Measurements from ENCODE around the gene CETP. TPM values are rescaled to one million over a fixed set of nuclear protein-coding genes. Genes with fewer than 3 reads are reported as not detected.

The CETP gene
- total and polyA plus RNA-seq, 9 of the 15 experiments (the other 6 are each of a cell fraction or from before 2014, with no cell fraction given): 0.07 to 0.11 TPM; not detected in 7

GRCh38 chr16:56975714-56976113 lies 14.0 kb downstream of the CETP start (continued):
- TF ChIP-seq, protein P1, sequence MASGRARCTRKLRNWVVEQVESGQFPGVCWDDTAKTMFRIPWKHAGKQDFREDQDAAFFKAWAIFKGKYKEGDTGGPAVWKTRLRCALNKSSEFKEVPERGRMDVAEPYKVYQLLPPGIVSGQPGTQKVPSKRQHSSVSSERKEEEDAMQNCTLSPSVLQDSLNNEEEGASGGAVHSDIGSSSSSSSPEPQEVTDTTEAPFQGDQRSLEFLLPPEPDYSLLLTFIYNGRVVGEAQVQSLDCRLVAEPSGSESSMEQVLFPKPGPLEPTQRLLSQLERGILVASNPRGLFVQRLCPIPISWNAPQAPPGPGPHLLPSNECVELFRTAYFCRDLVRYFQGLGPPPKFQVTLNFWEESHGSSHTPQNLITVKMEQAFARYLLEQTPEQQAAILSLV (tag; IDR thresholded peaks at IDR 0.05): no peak
- TF ChIP-seq ATF2 (CRISPR knock-in tag; IDR thresholded peaks at IDR 0.05): no peak
- TF ChIP-seq SAP30 (IDR thresholded peaks at IDR 0.05; ENCODE audit: borderline replicate concordance, insufficient read depth, low read depth, low read length, poor library complexity, severe bottlenecking): no peak
- TF ChIP-seq NCOA1 (IDR thresholded peaks at IDR 0.05; ENCODE audit: low read depth): no peak
- no peak for TF ChIP-seq TAL1 (IDR thresholded peaks at IDR 0.05)

- in situ Hi-C loops (cut with MboI): no loop called here
Measured at GRCh38 chr16:56977216-56977615, 15.5 kb downstream of the CETP start.

More at GRCh38 chr16:56977216-56977615, 15.5 kb downstream of the CETP start:
- no peak overlapping the region for H3K27ac ChIP-seq (ENCODE audit: extremely low read depth, low read depth, low read length)
- H3K9ac ChIP-seq (ENCODE audit: insufficient read depth in 1 of 2, low read depth in 2 of 2, low read length in 2 of 2): no peak overlapping the region
- H3K9me1 ChIP-seq (ENCODE audit: control insufficient read depth, insufficient read depth, low read length): no peaks in the 10 kb centered on the region
- no peaks in the 10 kb centered on the region for H4K20me1 ChIP-seq (replicated peaks; ENCODE audit: control insufficient read depth, insufficient read depth, low read length)
- H2AFZ ChIP-seq (ENCODE audit: low read depth, low read length): no peak overlapping the region
- H3K27me3 ChIP-seq (ENCODE audit: control insufficient read depth in 2 of 2, insufficient read depth in 2 of 2, low read length in 2 of 2): peaks cover 38 to 69% of the 10 kb centered on the region in 2 experiments; a peak in 4 of 5 replicates
- ATAC-seq (no peak), FAIRE-seq (no peak), DNase-seq (ENCODE audit: extremely low read depth in 1 of 4, low spot score in 3 of 4) (no peak)
- TF ChIP-seq ZNF79 (CRISPR knock-in tag; IDR thresholded peaks at IDR 0.05; ENCODE audit: low read depth) (no peak), RAD21 (CRISPR knock-in tag; conservative IDR thresholded peaks at IDR 0.05 in 1 of 2, IDR thresholded peaks at IDR 0.05 in 1 of 2) (no peak), NR4A1 (CRISPR knock-in tag; IDR thresholded peaks at IDR 0.05) (no peak), NR4A1 (tag; IDR thresholded peaks at IDR 0.05) (no peak), RFX7 (CRISPR knock-in tag; IDR thresholded peaks at IDR 0.05) (no peak), SMARCA5 (IDR thresholded peaks at IDR 0.05) (no peak)
- no TSS peak for BruUV-seq (replicated peaks)
- 5% methylated on average over 6 of the region's 6 CpGs for WGBS (ENCODE audit: insufficient coverage, low coverage, missing lambda C conversion rate)
- peaks cover 4% of the 10 kb centered on the region for H3K9me3 ChIP-seq (replicated peaks; ENCODE audit: control insufficient read depth, insufficient read depth, low read depth, low read length)
- intact Hi-C loops (cut with micrococcal nuclease): no loop called here
- H3K79me2 ChIP-seq (ENCODE audit: control insufficient read depth, insufficient read depth, low read length): no peaks in the 10 kb centered on the region
- POLR2A ChIA-PET: interaction anchor here (0.5 kb wide), 1 partner anchor 333 kb away, joined by 3 read pairs; no protein-coding TSS in a partner anchor
- H3K4me1 ChIP-seq (replicated peaks in 1 of 2; ENCODE audit: control insufficient read depth in 2 of 2, insufficient read depth in 2 of 2, low read length in 2 of 2): peaks cover 0 to 5% of the 10 kb centered on the region in 2 experiments; a peak in 4 of 5 replicates
- H3K4me3 ChIP-seq: no peak overlapping the region
- CTCF ChIA-PET (ENCODE audit: low intra/inter-chr PET ratio): no interaction called here
- H3K36me3 ChIP-seq (ENCODE audit: control insufficient read depth, insufficient read depth, low read length): no peaks in the 10 kb centered on the region
- H3K4me2 ChIP-seq (ENCODE audit: insufficient read depth, low read length): no peak overlapping the region

Data from K562 (cell line).